GM18867 (cell line): ENCODE results near the gene SSPN.

Experiments
- ATAC-seq: cut with Tn5 transposase; IDR thresholded peaks from one replicate; pipeline ENCODE4 v1.9.1; 2021; ENCODE audit warnings: mild to moderate bottlenecking, moderate library complexity; ENCODE audit not compliant: unreplicated experiment

SSPN gene

DNA sequence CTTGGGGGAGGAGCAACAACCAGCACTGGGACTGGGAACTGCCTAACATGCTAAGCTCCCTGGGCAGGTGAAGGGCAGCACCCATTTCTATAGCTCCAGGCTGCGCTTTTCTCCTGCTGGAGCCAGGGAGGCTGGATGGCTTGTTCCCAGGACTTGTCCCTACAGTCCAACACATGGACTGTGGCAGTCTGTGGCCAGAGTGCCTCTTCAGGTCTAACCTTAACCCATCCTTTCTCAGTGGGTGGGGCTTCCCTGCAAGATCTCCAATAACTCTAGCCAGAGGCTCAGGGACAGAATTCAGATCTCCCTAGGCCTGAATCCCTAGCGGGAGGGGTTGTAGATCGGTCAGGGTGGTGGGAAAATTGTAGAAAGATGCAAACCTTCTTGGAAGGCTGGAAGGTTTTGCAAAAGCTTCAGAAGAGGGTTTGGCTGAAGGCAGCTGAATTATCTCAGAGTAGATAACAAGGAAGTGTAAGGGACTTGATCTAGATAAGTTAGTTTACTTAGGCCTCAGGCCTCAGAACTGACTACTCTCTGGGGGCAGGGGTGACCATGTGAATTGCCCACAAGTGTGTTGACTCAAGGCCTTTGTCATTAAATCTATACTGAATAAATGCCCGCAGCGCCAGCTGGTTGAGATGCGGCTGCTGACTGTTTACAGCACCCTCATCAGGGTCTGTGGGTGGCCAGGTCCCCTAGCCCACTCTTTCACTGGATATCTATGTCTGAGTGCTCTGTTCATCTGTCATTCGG, 60.7 kb downstream of the SSPN start:
- ATAC-seq, result no peak

DNA sequence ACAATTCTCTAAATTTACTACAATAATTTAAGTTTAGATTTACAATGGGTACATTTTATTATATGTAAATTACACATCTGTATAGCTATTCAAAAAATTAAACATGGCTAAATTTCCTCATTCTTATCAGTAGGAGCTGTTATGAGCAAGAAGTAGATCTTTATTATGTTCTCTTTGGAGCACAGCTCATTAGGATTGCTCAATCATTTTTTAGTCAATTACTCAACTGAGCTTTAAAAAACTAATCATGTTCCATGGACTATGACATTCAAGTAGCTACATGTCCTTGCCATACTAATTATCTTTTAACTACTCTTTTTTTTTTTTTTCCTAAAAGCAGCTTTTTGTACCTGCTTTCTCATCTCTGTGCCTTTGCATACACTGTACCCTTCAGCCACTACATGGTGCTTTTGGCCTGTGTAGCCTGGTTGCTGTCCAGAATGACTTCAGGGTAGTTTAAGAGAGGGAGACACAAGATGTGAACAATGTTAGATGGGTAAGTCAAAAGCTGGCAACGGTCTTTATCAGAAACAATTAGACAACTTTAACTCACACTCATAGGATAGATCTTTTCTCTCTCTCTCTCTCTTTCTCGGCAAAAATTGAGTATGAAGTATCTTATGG, 69.0 kb downstream of the SSPN start:
- no peak for ATAC-seq

GRCh38 chr12:26265606-26266005, 70.2 kb downstream of the SSPN start:
- no peak for ATAC-seq

GRCh38 chr12:26266881-26267280, 71.5 kb downstream of the SSPN start:
- ATAC-seq, result no peak

- ATAC-seq, result no peak
Observed at GRCh38 chr12:26268841-26269561, 73.6 kb downstream of the SSPN start.

DNA sequence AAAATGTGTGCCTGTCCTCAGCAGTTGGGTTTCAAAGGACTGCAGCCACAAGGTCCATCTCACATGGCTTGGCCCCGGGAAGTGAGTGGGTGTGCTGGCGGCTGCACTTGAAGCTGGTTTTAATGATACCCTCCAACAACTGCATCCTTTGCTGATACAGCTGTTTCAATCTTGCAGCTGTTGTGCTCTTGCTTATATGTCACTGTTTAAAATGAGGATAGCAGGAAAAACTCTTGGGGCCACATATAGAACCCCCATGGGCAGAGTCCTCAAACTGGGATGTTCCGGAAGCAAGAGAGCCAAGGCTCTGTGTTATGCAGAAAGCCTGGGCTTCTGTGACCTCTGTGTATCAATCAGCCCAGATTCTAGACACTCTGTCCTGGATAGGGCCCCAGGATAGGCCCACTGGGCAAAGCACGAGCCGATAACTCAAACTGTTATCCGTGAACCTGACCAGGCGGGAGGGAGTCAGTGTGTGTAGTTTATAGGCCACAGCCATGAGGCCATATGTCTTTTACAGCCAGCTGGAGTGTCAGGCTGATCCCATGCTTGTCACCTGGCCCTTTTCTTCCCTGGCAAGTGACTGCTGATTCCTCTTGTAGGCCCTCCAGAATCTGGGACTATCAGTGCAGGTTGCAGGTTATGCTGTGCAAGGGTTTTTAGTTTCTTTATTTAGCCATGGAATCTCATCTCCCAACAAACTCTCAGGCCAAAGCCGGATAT, 74.3 kb downstream of the SSPN start:
- no peak for ATAC-seq

GRCh38 chr12:26271024-26271423, 75.7 kb downstream of the SSPN start:
- no peak for ATAC-seq

DNA sequence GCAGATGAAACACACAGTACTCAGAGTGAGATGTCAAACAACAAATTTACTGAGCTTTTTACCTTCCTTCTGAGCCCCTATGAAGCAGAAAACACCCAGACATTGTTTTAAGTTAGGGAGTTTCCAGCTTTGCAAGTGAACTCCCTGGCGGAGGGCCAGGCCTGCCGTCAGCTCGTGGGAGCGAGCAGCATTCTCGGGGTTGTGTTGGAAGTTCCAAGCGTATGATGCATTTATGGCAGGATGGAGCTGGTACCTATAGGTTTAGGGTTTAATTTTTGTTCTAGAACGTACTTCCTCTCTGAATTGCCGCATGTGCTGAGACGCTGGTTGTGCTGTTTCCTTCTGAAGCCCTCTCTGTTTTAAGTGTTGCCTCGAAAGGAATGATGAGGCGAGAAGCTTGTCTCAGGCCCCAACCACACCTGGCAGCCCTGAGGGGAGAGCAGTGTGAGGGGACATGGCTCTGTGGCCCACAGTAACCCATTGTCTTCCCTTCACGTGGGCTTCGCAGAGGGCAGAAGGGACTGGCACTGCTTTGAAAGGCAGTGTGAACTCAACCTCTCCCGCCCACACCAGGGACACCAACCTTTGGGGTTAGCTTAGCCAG, 76.6 kb downstream of the SSPN start:
- ATAC-seq, result no peak

DNA sequence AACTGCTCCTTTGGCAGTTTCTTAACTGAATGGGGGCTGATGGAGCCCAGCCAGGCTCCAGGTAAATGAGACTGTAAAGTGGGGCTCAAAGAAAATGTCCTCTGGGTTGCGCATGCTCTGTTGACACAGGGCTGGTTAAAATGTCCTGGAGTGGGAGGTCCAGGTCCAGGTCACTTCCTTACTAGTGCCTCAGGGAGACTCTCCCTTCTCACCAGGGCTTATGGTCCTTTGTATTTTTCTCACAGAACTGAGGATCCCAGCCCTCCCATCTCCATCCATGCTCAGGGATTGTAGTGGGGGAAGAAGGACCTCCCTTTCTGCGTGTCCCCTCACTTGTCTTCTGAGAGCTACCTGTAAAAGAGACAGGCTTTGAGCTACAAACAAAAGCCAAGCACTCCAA, 77.5 kb downstream of the SSPN start:
- ATAC-seq, result no peak

- no peak for ATAC-seq
Observed at GRCh38 chr12:26273811-26274210, 78.4 kb downstream of the SSPN start.

GRCh38 chr12:26274441-26275312, 79.3 kb downstream of the SSPN start:
- ATAC-seq, result peak; percentile 93

DNA sequence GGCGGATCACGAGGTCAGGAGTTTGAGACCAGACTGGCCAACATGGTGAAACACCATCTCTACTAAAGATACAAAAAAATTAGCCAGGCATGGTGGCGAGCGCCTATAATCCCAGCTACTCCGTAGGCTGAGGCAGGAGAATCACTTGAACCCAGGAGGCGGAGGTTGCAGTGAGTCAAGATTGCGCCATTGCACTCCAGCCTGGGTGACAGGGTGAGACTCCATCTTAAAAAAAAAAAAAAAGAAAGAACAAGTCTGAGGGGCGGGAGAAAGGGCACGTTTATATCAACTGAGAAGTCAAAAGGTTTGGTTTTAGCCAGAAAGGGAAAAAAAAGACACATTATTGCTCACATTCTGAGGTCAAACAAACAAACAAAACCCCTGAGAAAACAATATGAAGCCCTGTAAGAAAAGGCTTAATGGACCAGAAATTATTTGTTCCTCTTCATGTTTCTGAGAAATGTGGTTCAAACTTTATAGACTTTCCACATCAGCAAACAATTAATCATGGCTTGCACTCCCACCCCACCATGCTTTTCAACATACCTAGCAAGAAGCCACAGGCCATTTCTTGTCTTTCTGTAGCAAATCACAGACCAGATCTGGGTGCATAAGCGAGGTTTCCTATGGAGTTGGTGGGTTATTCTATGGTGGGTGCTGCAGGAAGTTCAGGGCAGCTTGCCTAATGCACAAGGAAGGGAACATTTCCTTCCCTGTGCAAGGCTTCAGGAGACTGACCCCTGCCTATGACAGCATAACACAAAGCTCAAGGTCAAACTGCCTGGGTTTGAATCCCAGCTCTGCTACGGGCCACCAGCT, 80.1 kb downstream of the SSPN start:
- ATAC-seq, result no peak

GRCh38 chr12:26276709-26277108, 81.3 kb downstream of the SSPN start:
- ATAC-seq, result no peak

DNA sequence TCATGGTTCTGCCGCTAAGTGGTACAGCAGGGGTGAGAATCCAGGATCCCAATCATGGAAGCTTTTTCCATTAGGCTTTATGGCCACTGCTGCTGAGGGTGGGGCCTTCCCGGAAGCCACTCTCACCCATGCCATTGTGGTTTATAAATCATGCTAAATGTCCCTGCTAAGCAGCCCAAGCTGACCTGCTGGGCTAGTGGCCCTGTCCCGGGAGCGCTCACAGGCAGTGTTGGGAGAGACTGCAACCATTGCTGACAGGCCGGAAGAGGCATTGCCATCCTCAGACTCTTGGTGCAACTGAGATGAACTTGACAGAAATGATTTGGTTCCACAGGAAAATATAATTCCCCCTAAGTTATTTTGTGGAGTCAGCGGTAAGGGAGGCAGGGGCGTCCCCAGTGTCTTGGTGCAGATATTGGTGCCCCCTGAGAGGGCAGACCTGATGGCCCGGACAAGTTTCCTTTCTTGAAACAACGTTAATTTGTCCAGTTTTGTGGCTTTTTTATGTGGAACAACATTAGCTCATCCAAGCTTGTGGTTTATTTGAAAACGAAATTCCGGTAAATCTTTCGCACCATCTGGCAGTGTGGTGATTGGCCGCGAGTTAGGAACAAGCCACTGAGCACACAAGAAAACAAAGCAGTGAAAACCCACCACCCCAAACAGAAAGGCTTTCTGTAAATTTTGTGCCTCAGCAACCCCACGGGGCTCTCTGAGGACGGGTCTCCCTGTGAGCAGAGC, 82.3 kb downstream of the SSPN start:
- no peak for ATAC-seq

- ATAC-seq, result no peak
Observed at GRCh38 chr12:26278266-26278665, 82.9 kb downstream of the SSPN start.

DNA sequence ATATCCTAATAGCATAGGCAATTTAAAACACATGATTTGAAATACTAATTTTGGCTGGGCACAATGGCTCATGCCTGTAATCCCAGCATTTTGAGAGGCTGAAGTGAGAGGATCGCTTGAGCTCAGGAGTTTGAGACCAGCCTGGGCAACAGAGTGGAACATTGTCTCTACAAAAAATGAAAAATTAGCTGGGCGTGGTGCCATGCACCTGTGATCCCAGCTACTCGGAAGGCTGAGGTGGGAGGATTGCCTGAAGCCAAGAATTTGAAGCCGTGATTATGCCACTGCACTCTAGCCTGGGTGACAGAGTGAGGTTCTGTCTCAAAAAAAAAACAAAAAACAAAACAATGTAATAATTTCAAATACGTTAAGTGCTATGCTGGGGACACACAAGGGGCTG, 83.3 kb downstream of the SSPN start:
- no peak for ATAC-seq

DNA sequence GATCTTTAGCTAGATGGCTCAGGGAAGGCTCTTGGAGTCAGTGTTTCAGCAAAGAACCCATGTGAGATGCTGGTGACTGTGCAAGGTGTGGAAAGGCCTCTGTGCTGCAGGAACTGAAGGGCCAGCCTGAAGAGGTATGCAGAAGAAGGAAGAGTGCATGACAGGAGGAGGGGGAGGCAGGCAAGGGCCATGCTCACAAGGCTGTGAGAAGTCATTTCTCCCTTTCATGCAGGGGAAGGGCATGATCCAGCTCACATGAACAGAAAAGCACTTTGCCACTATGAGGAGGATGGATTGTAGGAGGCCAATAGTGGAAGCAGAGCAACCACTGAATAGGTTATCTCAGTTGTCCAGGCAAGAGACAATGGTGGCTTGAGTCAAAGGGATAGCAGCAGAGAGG, 83.7 kb downstream of the SSPN start:
- no peak for ATAC-seq

GRCh38 chr12:26279908-26280307, 84.5 kb downstream of the SSPN start:
- ATAC-seq, result no peak

DNA sequence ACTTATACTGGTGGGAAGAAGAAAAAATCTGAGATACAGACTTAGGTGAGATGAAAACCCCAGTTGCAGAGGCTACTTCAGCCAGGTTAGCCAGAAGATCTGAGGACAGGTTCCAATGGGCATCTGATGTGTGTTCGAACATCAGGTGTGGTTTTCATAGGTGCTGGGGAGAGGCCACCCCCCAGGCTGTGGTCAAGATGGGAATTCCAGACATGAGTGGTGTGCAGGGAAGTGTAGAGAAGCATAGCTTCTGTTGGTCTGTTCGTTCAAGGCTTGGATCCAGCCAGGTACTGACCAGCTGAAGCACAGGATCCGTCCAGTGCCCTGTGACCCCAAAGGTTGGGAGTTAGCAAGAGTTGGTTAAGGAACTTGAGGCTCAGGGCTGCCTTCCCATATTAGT, 85.5 kb downstream of the SSPN start:
- no peak for ATAC-seq
